HG03439 (cell line): ENCODE results near the gene ULK4.
A peak's percentile ranks its signal among the peaks of the same experiment; 100 is the strongest.

Source experiments
- ATAC-seq: cut with Tn5 transposase; IDR thresholded peaks from one replicate; pipeline ENCODE4 v1.9.1; 2021; ENCODE audit warnings: mild to moderate bottlenecking, moderate library complexity; ENCODE audit not compliant: unreplicated experiment

The ULK4 gene

GRCh38 chr3:41204369-41204768 lies 757.5 kb downstream of the ULK4 start:
- no peak for ATAC-seq

DNA sequence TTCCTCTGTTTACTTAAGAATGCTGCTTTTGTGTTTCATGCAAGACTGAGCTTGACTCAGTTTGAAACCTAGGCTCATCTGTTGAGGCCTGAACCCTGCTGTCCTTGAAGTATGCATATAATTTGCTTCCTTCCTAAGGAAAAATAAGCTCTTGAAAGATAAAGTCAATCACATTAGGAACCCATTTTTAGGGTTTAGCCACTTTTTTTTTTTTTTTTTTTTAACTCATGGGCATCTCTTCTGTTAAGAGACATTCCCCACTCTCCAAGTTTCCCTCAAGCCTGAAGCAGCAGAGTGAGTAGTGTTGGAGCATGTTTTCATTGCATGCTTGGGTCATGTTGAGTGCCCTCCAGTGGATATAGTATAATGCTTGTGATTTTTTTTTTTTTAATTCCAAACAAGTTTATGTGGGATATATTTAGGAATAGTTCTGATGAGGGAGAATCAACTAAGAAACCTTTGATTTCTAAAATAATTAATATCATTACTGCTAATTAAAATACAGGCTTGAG lies 759.0 kb downstream of the ULK4 start:
- no peak for ATAC-seq

- no peak for ATAC-seq
Observed at GRCh38 chr3:41202075-41202833, 759.6 kb downstream of the ULK4 start.

DNA sequence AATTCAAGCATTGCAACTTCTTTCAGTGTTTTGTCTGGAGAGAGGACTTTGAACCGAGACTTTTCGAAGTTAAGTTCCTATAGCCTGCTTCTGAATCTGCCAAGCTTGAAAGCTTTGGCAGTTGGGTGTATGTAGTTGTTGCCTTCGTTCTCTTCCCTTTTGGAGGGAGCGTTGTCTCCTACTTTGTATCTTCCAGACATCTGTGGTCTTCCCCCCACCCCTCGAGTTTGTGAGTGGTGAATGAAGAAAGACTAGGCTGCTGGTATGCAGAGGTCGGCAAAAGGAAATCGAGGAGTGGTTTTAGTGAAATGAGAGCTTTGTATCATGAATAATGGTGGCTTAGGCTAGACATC lies 761.3 kb downstream of the ULK4 start:
- ATAC-seq = no peak

- ATAC-seq = no peak
Observed at GRCh38 chr3:41199866-41200668, 761.8 kb downstream of the ULK4 start.

DNA sequence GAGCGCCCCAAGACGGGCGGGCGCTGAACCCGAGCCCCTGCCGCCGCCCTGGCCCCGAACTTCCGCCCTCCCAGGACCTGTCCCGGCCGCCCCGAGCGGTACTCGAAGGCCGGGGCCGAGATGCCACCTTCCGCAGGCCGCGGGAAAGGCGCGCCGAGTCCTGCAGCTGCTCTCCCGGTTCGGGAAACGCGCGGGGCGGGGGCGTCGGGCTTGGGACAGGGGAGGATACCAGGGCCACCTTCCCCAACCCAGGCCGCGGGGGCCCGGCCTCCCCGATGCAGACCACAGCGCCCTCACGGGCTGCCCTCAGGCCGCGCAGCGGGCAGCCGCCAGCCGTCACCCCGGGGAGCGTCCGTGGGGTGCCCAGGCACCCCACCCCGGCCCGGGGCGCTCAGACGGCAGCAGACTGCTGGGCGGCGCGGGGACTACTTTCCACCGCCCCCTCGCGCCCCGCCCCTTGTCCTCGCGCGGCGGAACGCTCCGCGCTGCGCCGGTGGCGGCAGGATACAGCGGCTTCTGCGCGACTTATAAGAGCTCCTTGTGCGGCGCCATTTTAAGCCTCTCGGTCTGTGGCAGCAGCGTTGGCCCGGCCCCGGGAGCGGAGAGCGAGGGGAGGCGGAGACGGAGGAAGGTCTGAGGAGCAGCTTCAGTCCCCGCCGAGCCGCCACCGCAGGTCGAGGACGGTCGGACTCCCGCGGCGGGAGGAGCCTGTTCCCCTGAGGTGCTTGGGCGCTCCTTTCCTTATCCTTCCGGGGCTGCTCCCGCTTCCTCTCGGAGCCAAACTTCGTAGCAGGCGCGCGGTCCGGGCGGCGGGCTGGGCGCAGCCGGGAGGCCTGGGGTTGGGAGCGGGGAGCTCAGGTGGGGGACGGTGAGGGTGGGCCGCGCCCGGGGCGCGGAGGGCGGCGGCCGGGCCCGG lies 762.7 kb downstream of the ULK4 start, which contains the start of gene CTNNB1:
CTNNB1 (plus strand) TSS at position 556 of the 916 bp plus-strand sequence. CDS start 24,564 bp downstream, outside the sequence.
- peak; percentile 78 for ATAC-seq

DNA sequence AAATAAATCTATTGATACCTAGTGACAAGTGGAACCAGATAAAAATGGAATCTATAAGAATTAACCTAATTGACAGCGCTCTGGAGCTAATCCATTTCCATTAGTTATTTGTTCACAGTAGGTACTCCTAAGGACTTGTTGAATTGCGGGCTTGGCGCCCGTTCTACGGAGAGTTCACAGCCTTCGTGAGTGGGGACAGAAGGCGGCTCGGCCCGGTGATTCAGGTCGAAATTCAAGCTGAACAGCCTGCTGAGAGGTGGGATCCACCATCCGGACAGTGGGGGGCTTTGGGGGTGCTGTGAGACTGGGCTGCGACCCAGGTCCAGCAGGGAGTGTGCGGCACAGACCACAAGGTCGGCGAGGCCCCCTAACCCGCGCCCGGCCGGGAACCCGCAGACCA lies 763.4 kb downstream of the ULK4 start:
- ATAC-seq = no peak

DNA sequence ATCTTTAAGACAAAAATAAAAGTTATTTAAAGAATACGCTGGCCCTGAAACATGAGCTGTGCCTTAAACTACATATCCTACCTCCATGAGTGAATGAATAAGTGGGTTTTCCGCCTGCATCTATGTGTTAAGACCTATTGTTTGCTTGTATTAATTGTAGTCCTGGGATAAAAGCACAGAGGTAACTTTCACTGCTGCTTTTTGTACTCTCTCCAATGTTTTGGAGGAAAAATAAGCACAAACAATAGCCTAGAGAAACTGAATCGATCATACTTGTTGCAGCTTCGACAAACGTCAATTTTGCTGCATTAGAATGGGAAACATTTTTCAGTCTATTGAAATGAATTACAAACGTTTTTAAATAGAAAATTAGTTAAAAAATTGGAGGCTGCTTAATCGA lies 763.9 kb downstream of the ULK4 start:
- ATAC-seq = no peak
